Effector CD8-positive, alpha-beta T cell (primary cell): ENCODE data around the gene RTP5.
"Not testable (repeated sequence)": the region's sequence is repeated elsewhere in the genome, so short reads cannot be mapped to it uniquely, and the experiment has no call there.

Source experiments
- DNase-seq: peaks from one replicate; lab custom pipeline; 2025; lab: John Stamatoyannopoulos, UW

The RTP5 gene

DNA sequence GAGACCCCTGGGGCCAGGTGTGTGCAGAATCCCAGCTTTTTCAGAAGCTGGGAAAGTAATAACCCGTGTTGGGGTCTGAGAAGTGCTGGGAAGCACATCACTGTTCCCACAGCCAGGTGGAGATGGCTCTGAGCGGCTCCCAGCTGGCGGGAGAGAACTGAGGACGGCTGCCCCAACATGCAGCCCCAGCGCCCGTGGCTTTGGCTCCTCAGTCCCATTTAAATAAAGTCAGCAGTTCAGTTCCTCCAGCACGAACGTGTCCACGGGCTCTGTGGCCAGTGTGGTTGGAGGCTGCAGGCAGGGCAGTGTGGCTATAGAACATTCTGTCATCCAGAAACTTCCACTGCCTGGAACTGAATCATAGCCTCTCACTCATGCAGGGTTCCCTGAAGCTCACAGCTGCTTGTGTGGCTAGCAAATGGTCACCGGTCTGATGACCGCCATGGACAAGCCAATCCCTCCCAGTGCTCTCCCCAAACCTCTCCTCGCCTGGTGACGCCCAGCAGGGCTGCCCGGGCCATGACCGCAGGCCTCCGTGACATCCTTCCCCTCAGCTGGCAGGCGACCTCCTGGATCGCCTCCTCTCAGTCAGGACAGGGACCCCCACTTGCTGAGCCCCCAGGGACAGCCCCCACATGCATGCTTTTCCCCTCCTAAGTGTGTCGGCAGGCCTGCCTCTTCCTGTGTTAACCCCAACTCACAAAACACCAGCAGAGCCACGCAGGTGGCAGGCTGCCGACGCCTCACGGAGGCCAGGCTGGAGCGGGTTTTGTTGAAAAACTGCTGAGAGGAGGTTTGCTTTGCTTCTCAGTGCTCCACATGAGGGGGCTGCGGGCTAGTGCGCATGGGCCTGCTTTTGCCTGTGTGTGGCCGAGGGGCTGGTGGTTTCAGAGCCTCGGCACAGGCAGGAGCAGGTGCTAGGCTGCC, 1.3 kb downstream of the RTP5 start:
- DNase-seq = no peak

DNA sequence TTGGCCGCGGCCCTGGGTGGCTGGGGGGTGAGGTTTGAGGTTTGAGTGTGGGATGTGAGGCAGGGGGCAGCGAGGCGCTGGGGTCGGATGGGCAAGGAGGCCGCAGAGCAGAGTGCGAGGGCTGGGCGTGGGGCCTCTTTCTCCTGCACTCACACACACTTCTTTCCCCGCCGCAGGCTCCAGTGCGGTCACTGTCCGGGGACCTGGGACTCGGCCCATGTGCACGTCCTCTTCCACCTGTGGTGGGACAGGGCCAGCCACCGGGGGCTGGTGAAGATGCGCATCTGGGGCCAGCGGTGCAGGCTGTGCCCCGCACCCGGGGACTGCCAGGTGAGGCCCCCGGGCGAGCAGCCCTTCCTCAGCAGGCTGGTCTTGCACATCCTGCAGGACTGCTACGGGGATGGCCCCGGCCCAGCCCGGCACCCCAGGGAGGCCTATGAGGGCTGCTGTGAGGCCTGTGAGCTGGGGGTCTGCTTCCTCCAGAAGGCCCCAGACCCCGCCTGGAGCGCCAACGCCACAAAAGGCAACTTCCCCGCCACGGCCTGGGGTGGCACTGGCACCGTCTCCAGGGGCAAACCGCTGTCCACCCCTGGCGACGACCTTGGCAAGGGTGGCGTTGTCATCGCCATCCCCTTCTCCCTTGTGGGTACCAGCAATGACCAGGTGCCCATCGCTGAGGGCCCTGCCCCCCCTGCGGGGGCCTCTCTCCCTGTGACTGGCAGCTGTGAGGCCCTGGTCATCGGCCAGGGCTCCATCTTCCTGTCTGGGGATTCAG, 2.2 kb downstream of the RTP5 start:
- no peak for DNase-seq

DNA sequence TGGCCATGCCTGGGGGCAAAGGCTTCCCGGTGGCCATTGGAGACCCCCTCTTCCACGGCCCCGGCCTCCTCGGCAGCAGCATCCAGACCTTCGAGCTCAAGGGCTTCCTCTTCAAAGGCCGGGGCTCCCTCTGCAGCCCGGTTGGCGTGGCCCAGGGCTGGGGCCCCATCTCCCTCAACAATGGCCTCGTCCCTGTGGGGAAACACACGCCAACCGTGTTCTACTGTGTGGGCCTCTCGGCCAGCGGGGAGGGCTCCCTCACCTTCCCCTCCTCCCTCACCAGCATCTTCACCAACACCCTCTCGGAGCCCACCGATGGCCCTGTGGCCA, 2.7 kb downstream of the RTP5 start:
- DNase-seq = no peak

DNA sequence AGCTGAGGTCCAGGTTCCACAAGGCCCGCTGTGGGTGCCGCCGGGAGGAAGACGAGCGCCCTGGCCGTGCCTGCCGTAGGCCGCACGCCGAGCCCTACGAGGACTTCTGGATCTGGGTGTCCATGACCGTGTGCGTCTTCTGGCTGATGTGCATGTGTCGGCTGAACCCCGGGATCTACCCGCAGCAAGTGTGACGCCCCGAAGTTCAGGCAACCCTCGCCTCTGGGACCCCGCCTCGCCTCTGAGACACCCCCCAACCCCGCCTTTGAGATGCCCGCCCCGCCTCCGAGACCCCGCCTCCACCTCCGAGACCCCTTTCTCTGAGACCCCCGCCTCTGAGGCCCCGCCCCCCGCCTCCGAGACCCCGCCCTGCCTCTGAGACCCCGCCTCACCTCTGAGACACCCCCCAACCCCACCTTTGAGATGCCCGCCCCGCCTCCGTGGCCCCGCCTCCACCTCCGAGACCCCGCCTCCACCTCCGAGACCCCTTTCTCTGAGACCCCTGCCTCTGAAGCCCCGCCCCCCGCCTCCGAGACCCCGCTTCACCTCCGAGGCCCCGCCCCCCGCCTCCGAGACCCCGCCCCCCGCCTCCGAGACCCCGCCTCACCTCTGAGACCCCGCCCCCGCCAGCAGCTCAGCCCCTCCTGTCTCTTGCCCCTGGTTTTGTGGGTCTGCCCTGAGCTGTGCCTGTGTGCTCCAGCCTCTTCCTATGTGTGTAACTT, 3.7 kb downstream of the RTP5 start:
- DNase-seq = no peak

DNA sequence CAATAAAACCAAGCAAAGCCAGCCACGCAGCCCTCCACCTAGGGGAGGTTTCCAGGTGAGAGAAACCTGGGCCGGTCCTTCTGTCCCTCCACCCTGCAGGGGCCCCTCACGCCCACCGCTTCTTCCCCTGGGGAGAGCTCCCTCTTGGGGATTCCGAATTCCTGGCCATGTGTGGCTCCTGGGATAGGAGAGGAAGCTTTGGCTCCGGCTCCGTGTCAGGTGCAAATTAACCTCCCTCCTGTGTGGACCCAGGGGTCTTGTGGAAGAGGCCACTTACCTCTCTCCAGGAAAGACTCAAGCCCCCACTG, 4.2 kb downstream of the RTP5 start:
- no peak for DNase-seq

DNA sequence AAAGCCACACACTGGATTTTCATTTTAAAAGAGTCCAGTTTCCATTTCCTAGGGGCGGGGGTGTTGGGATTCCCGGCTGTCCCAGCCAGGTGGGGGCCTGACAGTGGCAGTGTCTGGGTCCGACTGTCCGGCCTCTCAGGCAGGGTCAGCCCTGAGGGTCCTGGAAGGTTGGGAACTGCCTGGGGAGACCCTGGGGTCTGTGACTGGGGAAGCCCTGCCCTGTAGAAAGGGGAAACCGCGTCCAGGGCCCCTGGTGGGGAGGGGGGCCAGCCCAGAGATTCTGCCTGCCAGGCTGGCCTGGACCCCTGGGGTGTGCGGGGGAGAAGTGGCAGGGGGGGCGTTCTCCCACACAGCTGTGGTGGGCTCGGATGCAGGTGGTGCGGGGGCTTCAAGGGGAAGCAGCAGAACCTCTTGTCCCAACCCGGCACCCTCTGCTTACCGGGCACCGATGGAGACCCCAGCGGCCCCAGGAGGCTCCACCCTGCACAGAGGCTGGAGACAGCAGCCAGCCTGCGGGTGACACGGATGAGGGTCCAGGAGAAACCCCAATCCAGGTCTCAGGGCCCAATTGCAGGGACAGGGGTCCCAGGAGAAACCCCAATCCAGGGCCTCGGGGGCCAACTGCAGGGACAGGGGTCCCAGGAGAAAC, 4.9 kb downstream of the RTP5 start:
- DNase-seq = no peak

DNA sequence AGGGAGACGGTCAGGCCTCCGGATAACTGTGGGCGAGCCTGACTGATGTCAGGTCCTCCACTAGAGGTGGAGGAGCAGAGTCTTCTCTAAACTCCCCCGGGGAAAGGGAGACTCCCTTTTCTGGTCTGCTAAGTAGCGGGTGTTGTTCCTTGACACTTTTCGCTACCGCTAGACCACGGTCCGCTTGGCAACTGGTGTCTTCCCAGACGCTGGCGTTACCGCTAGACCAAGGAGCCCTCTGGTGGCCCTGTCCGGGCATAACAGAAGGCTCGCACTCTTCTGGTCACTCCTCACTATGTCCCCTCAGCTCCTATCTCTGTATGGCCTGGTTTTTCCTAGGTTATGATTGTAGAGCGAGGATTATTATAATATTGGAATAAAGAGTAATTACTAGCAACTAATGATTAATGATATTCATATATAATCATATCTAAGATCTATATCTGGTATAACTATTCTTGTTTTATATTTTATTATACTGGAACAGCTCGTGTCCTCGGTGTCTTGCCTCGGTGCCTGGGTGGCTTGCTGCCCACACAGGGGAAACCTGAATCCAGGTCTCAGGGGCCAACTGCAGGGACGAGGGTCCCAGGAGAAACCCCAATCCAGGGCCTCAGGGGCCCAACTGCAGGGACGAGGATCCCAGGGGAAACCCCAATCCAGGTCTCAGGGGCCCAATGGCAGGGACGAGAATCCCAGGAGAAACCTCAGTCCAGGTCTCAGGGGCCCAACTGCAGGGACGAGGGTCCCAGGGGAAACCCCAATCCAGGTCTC, 6.4 kb downstream of the RTP5 start:
- DNase-seq = not testable (repeated sequence)

DNA sequence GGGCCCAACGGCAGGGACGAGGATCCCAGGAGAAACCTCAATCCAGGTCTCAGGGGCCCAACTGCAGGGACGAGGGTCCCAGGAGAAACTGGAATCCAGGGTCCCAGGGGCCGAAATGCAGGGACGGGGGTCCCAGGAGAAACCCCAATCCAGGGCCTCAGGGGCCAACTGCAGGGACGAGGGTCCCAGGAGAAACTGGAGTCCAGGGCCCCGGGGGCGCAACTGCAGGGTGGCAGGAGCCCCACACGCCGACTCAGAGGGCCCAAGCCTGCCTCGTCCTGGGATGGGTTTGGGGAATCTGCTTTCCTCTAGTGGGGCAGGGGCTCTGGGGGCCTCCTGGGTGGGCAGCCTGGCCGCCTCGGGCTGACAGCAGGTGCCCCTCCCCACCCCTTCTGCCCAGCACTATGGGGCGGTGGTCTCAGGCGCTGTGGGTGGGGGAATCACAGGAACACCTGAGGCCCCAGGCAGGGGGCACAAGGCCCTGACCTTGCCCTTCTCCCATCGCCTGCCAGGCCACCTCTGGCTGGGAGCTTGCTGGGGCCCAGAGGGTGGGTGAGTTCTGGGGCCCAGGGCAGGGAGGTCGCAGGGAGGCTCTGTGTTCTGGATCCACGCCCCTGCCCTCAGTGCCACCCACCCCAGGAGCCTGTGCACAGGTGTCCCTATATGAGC, 7.1 kb downstream of the RTP5 start:
- DNase-seq = no peak

DNA sequence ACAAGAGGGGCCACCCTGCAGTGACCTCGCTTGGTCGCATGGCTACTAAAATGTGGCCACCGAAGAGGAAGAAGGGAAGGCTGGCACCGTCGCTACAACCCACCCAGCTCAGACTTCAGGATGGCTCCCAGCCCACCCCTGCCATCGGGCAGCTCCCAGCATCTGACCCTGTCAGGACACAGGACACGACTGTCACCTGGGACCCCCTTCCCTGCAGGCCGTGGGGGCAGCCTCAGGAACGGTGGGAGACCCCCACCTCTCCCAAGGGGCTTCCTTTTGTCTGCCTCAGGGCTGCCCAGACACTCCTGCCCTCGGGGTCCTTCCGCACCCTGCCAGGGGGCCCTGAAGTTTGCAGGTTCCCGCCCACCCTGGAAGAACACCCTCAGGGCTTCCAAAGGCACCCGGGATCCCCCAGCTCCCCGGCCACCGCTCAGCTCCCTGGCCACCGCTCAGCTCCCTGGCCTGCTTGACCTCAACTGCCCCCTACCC, 7.7 kb downstream of the RTP5 start:
- DNase-seq = no peak

DNA sequence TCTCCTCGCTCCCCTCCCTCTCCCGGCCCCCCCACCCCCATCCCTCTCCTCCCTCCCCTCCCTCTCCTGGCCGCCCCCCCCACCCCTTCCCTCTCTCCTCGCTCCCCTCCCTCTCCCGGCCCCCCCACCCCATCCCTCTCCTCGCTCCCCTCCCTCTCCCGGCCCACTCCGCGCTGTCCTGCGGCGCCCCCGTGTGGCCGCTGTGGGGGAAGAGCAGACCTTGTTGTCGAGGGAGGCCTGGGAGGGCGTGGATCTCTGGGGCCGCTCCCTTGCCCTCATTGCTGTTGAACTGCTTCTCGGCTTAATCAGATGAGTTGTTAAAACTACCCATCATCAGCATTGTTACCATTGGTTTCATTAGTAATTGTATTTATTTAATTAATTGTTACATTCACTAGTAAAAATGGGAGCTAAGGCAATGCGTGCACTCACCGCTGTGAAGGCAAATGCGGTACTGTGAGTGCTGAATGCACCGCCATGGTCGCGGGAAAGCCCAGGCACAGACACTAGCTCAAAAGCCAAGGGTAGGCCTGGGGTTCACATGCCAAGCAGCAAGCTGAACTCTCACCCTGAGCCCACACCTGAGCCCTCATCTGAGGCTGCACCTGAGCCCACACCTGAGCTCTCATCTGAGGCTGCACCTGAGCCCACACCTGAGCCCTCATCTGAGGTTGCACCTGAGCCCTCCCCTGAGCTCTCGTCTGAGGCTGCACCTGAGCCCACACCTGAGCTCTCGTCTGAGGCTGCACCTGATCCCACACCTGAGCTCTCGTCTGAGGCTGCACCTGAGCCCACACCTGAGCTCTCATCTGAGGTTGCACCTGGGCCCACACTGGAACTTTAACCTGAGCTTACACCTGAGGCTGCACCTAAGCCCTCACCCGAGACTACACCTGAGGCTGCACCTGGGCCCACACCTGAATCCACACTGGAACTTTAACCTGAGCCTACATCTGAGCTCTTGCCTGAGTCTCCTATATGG, 8.8 kb downstream of the RTP5 start:
- DNase-seq = peak; percentile 74

DNA sequence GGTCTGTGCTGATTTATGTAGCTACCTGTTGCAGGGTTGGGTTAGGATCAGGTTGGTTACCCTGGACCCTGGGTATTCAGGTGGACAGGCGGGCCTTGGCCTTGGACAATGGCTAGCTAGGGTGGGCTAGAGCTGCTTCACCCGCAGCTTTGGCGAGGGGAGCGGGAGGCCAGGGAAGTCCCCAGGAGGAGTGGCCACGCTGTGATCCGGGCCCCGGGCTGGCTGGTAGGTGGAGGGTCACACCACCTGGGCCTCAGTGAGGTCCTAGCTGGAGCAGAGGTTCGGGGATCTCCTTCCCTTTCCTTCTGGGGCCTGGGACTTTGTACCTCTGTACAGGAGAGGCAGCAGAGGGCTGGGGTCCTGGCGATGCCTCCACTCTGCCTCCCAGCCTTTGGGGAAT, 9.8 kb downstream of the RTP5 start:
- no peak for DNase-seq

DNA sequence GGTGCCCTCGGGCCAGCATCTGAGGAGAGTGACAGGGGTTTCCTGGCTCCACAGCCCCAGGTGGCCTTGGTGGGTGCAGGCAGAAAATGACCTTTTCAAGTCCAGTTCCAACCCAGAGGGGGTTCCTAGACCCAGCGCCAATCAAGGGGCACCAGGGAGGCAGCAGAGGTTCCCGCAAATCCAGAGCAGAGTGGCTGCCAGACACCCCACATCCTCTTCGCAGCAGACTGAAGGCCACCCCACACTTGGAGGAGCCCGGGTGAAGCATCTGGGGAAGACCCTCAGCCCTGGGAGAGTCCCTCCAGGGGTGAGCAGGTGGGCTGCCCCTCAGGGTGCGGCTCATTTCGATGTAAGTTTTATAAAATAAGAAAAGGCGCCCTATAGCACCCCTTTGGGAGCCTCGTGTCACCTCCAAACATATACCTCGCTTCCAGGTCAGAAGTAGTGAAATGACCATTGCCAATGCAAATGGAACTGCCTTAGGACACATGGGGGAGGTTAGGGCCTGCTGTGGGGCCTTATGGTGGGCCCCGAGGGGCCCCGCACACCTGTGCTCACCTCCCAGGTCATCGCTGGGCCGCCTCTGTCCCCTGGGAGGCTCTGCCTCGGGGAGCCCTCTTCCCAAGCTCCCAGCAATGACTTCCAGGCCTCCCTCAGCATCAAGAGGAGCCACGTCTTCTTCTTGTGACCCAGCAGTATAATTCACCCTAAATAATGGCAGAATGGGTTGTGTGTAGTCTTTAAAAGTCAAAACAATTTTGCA, 11.0 kb downstream of the RTP5 start:
- no peak for DNase-seq

DNA sequence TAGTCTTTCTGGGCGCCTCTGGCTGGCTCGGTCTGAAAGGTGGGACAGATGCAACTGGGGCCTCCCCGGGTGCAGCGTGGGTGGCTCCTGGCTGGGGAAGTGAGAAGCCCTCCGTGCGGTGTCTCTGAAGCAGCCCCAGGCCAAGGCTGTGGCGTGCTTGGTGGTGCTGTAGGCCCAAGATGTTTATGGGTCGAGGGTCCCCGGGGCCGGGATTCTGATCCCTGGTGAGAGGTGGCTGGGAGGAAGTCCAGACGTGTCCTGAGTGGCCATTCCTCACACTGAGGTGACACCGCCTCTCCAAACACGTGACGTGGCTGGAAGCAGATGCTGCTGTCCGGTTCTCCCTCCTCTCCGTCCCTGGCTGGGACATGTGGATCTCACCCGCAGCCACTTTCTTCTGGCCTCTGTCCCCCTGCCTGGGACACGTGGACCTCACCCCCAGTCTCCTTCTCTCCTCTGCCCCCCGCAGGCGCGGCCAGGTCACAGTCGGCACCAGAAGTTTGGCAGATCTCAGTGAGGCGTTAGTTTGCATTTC, 12.6 kb downstream of the RTP5 start:
- peak; percentile 70 for DNase-seq

DNA sequence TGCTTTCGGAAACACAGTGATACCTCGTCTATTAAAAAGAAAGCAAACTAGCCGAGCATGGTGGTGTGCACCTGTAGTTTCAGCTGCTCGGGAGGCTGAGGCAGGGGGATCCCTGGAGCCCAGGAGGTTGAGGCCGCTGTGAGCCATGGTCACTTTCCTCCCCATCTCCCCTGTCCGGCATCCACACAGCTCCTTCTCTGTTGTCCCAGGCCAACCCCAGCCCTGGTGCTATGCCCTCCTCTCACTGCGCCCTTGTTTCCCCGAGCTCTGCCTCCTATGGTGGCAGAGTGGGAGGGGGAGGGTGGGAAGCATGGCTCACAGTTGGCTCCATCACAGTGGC, 15.4 kb downstream of the RTP5 start:
- no peak for DNase-seq

DNA sequence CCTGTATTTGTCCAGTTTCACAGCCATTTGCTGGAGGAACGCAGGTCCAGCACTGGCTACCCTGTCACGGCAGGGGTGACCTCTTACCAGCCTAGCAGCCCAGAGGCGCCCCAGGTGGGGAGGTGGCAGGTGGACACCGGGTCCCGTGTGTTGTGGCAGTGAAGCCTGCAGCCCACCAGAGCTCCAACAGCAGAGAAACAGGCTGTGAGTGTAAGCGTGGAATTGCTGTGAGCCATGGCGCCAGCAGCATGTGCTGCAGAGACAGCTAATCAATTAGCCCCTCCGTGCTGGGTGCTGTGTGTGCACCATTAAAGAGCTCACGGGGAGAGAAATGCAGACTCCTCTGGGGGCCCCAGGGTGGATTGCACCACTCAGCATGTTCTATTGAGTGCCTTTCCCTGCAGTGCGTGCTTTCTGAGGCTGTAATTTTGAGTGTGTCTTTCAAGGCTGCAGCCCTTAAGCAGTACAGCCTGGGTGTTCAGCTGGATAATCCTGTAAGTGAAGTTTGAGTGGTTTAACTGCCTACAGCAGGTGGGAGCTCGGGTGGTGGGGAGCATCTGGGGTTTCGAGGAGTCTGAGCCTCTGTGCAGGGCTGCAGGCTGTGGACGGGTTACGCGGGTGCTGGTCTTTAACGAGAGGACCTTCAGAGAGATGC, 15.9 kb downstream of the RTP5 start:
- DNase-seq = no peak

DNA sequence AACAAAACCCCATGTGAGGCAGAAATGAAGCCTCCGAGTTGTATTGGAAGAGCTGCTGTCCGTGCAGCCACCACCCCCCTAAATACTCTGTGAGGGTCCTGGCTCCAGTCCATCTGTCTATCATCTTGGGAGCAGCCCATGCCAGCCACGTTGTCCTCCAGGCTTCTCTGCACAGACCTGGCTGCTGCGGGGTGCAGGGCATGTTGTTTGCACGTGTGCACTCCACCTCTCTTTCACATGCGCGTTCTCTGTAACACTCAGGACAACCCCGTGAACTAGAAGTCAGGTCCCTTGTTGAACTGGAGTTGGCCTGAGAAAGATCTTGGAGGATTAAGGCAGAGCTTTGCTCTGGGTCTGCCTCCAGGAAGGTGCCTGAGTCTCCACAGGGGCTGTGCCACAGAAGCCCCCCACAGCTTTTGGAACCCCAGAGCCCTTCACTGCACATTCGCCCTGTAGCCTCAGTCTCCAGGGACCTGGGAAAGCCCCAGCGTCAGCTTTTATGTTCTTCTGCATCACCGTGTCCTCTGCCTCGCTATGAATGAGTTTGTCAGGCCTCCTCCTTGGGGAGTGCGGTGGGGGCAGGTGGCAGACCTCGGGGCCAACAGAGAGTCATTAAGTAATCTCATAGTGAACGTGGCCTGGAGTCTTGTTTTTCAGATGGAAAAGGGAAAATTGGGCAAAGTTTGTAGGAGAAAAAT, 16.6 kb downstream of the RTP5 start:
- no peak for DNase-seq

DNA sequence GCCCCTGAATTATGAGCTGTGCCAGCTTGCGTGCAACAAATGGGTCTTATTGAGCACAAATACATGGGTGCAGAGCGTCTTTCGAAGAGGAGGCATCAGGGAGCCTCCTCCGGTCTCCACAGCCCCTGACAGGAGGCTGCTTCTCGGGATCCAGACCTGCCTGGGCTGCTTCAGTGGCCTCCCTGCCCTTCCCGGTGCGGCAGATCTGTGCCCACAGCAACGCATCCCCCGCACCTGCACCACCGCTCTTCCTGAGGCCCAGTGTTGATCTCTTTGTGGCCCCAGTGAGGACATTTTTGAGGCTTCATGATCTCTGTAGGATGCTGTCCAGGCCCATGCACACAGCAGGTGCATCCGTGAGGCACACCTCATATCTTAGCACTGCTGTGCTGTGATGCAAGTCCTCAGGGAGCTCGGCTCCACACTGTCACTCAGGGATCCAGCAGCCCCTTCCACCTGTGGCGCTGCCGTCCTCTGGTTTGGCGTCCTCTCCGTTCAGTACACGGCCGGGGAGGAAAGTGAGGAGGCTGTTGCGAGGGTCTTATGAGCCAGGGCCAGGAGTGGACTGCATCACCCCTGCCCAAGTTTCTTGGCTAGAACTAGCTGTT, 17.4 kb downstream of the RTP5 start:
- no peak for DNase-seq
